ENCODE measurements around the gene C6orf89.
A peak's percentile ranks its signal among the peaks of the same experiment; 100 is the strongest.

The C6orf89 gene

DNA sequence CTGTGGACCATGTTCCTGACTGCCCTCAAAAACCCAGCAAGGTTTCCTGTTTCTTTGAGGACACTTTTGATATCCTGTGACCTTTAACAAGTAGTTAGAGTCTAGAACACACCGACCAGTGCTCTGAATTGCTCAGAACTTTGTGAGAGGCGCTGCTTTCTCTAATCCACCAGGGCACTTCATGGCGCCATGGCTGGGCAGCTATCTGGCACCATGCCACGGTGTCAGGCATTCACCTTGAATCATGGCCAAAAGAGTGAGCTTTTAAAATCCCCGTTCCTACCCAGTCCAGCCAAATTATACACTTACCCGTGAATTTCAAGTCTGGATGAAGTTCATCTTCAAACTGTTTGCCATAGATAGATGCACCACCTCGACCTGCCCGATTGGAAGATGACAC is 29.5 kb upstream of the C6orf89 start:
- Histone ChIP-seq H3K4me3 (ENCODE audit: low read depth, low read length) (no peak overlapping the region), H3K9me3 (ENCODE audit: control insufficient read depth, insufficient read depth, low read length) (no peaks in the 10 kb centered on the region), H3K36me3 (ENCODE audit: control insufficient read depth, insufficient read depth, low read length) (peaks cover 15% of the 10 kb centered on the region), H3K27me3 (ENCODE audit: control insufficient read depth, insufficient read depth, low read length) (no peaks in the 10 kb centered on the region), H3K9ac (ENCODE audit: low read depth, low read length) (no peak overlapping the region), H3K4me1 (ENCODE audit: control insufficient read depth, insufficient read depth, low read length) (peaks cover 2% of the 10 kb centered on the region)

DNA sequence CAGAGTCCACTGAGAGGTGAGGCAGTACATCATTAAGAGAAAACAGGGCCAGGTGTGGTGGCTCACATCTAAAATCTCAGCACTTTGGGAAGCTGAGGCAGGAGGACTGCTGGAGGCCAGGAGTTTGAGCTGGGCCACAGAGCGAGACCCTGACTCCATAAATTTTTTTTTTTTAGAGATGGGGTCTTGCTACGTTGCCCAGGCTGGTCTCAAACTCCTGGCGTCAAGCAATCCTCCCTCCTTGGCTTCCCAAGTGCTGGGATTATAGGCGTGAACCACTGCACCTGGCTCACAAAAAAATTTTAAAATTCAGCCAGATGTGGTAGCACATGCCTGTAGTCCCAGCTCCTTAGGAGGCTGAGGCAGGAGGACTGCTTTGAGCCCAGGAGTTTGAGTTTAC is 28.4 kb upstream of the C6orf89 start:
- peaks cover 2% of the 10 kb centered on the region for H3K4me1 ChIP-seq (ENCODE audit: control insufficient read depth, insufficient read depth, low read length)
- H3K9me3 ChIP-seq (ENCODE audit: control insufficient read depth, insufficient read depth, low read length), result no peaks in the 10 kb centered on the region
- no peak overlapping the region for H3K4me3 ChIP-seq (ENCODE audit: low read depth, low read length)
- peaks cover 15% of the 10 kb centered on the region for H3K36me3 ChIP-seq (ENCODE audit: control insufficient read depth, insufficient read depth, low read length)
- no peaks in the 10 kb centered on the region for H3K27me3 ChIP-seq (ENCODE audit: control insufficient read depth, insufficient read depth, low read length)
- no peak overlapping the region for H3K9ac ChIP-seq (ENCODE audit: low read depth, low read length)

DNA sequence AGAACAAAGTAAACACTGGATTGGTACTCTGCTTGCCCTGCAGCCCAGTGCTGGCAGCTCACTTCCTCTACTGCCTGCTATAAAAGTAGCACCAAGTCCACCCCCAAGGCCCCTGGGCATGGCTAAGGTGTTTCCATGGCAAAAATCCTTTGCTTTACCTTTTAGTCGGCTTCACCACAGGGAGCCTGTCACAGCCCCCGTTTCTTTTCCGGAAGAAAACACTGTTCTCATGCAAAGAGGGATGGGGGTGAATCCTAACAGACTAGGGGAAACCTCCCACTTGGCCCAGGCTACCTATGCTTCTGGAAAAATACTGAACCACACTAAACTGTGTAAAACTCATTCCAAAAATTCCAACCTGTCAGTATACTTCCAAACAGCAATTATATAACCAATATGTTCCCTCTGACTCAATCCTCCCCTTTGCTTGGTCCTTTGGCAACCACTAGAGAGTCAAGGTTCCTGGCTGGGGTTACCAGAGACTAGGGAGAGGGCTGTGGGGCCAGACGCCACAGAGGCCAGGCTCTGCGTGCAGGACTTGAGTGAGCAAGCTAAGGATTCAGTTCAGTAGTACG is 27.3 kb upstream of the C6orf89 start:
- no peak overlapping the region for H3K9ac ChIP-seq (ENCODE audit: low read depth, low read length)
- no peak overlapping the region for H3K4me3 ChIP-seq (ENCODE audit: low read depth, low read length)
- no peaks in the 10 kb centered on the region for H3K9me3 ChIP-seq (ENCODE audit: control insufficient read depth, insufficient read depth, low read length)
- no peaks in the 10 kb centered on the region for H3K27me3 ChIP-seq (ENCODE audit: control insufficient read depth, insufficient read depth, low read length)
- H3K4me1 ChIP-seq (ENCODE audit: control insufficient read depth, insufficient read depth, low read length), result peaks cover 2% of the 10 kb centered on the region
- peaks cover 15% of the 10 kb centered on the region for H3K36me3 ChIP-seq (ENCODE audit: control insufficient read depth, insufficient read depth, low read length)

DNA sequence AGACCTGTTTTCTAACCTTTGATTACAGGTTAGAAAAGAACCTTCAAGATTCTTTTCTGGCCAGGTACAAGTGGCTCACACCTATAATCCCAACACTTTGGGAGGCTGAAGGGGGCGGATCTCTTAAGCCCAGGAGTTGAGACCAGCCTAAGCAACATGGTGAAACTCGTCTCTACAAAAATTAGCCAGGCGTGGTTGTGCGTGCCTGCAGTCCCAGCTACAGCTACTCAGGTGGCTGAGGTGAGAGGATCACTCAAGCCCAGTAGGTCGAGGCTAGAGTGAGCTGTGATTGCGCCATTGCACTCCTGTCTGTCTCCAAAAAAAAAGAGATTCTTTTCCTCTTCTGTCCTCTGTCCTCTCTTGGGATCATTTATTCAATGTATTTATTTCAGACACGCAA is 25.6 kb upstream of the C6orf89 start:
- Histone ChIP-seq H3K9me3 (ENCODE audit: control insufficient read depth, insufficient read depth, low read length) (no peaks in the 10 kb centered on the region), H3K4me3 (ENCODE audit: low read depth, low read length) (no peak overlapping the region), H3K36me3 (ENCODE audit: control insufficient read depth, insufficient read depth, low read length) (peaks cover 11% of the 10 kb centered on the region), H3K4me1 (ENCODE audit: control insufficient read depth, insufficient read depth, low read length) (peaks cover 6% of the 10 kb centered on the region), H3K27me3 (ENCODE audit: control insufficient read depth, insufficient read depth, low read length) (no peaks in the 10 kb centered on the region), H3K9ac (ENCODE audit: low read depth, low read length) (no peak overlapping the region)

DNA sequence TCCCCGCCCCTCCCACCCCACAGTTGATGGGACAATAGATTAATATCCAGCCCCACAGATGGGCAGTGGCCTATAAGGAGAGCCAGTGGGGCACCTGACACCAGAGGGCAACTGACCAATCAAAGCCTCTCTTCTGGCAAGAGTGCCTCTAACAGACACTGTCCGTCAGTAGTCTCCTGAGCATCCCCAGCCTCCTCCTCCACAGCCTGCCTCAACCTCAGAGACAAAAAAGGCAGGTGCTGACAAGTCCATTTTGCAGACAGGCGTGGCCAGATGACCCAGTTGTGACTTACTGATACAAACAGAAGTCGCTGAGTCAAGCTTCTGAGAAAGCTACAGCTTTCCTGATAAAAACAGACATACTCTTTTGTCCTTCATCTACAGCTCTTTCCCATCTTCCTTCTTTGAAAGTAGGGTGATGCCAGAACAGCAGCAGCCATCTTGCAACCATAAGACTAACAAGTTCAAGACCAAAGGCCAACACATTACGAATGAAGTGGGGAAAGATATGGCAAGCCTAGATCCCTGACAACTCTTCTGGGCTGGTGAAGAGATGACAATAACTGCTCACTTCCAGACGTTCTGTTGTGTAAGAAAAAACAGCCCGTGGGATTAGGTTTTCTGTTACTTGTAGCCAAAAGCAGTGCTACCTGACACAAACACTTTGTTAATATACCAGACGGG is 23.4 kb upstream of the C6orf89 start:
- Histone ChIP-seq H3K27me3 (ENCODE audit: control insufficient read depth, insufficient read depth, low read length) (no peaks in the 10 kb centered on the region), H3K9me3 (ENCODE audit: control insufficient read depth, insufficient read depth, low read length) (no peaks in the 10 kb centered on the region), H3K4me3 (ENCODE audit: low read depth, low read length) (no peak overlapping the region), H3K9ac (ENCODE audit: low read depth, low read length) (no peak overlapping the region), H3K4me1 (ENCODE audit: control insufficient read depth, insufficient read depth, low read length) (peaks cover 6% of the 10 kb centered on the region), H3K36me3 (ENCODE audit: control insufficient read depth, insufficient read depth, low read length) (no peaks in the 10 kb centered on the region)

DNA sequence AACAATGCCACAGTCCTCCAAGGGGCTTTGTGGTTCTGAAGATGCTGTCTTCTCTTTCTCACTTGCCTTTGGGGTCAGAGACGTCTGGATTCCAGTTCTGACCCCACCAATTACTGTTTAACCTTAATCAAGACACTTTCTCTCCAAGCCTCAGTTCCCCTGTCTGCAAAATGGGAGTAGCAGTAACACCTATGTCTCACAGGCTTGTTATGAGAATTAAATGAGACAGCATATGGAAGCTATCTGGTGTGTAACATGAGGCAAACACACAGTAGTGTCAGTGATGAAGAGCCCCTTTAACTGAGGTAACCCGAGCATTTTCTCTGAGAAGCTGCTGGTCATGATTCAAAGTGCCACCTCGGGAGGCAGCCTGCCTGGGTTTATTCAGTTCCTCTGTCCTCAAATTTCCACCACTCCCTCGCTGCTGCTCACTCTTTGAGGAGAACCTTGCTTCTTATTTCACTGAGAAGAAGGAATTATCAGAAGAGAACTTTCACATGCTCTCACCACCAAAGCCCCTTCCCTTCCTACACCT is 22.8 kb upstream of the C6orf89 start:
- H3K4me3 ChIP-seq (ENCODE audit: low read depth, low read length), result no peak overlapping the region
- H3K9me3 ChIP-seq (ENCODE audit: control insufficient read depth, insufficient read depth, low read length), result no peaks in the 10 kb centered on the region
- H3K4me1 ChIP-seq (ENCODE audit: control insufficient read depth, insufficient read depth, low read length), result peaks cover 6% of the 10 kb centered on the region
- H3K9ac ChIP-seq (ENCODE audit: low read depth, low read length), result no peak overlapping the region
- peaks cover 3% of the 10 kb centered on the region for H3K36me3 ChIP-seq (ENCODE audit: control insufficient read depth, insufficient read depth, low read length)
- H3K27me3 ChIP-seq (ENCODE audit: control insufficient read depth, insufficient read depth, low read length), result no peaks in the 10 kb centered on the region

DNA sequence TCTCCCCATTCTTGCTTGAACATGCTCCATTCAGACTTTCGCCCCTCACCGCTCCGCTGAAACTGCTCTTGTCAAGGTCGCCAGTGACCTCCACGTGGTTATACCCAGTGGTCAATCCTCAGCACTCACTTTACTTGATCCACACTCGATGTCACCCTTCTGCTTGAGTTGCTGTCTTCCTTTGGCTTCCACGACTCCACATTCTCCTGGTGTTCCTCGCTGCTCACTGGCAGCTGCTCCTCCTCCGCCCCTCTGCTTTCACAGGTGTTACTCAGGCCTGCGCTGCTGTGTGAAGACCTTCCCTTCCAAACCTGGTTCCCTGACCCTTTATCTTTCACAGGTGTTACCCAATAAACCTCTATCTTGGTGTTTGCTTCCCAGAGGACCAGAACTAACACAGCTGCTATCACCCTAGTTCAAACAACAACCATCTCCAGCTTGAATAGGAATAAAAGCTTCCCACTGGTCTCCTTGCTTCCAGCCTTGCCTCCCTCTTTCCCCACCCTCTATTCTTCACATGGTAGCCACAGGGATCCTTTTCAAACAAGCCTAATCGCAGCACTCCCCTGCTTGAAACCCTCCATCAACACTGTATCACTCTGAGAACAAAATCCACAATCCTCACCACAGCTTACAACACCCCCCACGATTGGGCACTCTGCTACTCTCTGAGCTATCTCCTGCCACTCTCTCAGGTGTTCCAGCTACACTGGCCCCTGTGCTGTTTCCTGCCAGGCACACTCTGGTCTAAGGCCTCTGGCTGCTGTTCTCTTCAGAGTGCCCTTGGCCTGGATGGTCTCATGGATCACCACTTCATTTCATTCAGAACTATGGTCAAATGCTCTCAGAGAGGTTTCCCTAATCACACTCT is 21.8 kb upstream of the C6orf89 start:
- H3K9ac ChIP-seq (ENCODE audit: low read depth, low read length), result peak overlapping the region; percentile 9
- peaks cover 3% of the 10 kb centered on the region for H3K36me3 ChIP-seq (ENCODE audit: control insufficient read depth, insufficient read depth, low read length)
- no peaks in the 10 kb centered on the region for H3K9me3 ChIP-seq (ENCODE audit: control insufficient read depth, insufficient read depth, low read length)

DNA sequence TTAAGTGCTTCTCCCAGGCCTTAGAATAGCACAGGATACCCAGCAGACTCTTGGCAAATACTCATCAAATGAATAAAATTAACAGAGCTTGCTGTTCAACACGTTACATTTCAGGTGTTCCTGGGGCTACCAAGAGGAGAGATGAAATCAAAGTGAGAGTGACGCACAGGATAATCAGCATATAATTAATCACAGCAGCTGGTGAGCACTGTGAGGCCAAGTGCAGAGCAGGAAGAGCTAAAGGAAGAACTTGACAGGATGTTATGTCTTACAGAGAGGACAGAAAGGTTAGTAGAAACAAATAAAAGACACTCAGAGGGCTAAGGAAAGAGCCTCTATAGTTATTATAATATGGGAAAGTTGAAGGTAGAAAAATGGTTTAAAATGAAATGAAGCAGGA is 19.9 kb upstream of the C6orf89 start:
- H3K4me3 ChIP-seq (ENCODE audit: low read depth, low read length), result no peak overlapping the region
- H3K9me3 ChIP-seq (ENCODE audit: control insufficient read depth, insufficient read depth, low read length), result no peaks in the 10 kb centered on the region
- peaks cover 3% of the 10 kb centered on the region for H3K36me3 ChIP-seq (ENCODE audit: control insufficient read depth, insufficient read depth, low read length)
- H3K4me1 ChIP-seq (ENCODE audit: control insufficient read depth, insufficient read depth, low read length), result peaks cover 4% of the 10 kb centered on the region
- H3K27me3 ChIP-seq (ENCODE audit: control insufficient read depth, insufficient read depth, low read length), result no peaks in the 10 kb centered on the region
- H3K9ac ChIP-seq (ENCODE audit: low read depth, low read length), result no peak overlapping the region

More for the DNA sequence above, 21.8 kb upstream of the C6orf89 start:
- no peak overlapping the region for H3K4me3 ChIP-seq (ENCODE audit: low read depth, low read length)
- peaks cover 4% of the 10 kb centered on the region for H3K4me1 ChIP-seq (ENCODE audit: control insufficient read depth, insufficient read depth, low read length)
- H3K27me3 ChIP-seq (ENCODE audit: control insufficient read depth, insufficient read depth, low read length), result no peaks in the 10 kb centered on the region

DNA sequence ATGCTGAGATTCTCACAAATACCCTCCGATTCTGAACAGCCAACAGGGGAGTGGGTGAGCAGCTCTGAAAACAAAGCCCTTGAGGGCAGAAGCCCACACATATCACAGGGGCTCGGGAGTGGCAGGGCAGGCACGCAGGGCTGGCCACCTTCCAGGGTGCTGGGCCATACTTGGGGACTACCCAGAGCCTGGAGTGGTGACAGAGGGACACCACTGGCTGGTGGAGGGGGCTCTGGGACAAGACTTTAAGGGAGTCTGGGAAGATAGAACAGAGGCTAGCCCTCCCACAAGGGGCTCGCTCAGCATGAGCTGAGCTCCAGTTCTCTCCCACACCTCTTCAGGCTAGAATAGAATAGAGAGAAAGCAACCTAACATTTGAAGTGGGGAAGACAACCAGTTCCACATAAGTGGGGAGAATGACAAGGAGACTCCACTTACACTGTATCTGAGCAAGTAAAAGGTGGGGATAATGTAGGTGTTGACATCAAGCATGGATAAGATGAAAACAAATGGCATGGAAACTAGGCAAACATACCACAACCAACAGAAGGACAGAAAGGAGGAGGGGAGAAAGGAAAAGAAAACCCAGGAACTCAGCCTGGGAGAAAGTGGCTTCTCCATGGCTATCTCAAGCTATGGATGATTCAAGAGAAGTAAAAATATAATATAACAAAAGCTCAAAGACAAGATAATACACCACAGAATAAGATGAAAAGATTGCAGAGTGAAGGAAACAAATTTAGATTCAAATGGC is 18.1 kb upstream of the C6orf89 start:
- Histone ChIP-seq H3K36me3 (ENCODE audit: control insufficient read depth, insufficient read depth, low read length) (peaks cover 3% of the 10 kb centered on the region), H3K27me3 (ENCODE audit: control insufficient read depth, insufficient read depth, low read length) (no peaks in the 10 kb centered on the region), H3K9ac (ENCODE audit: low read depth, low read length) (no peak overlapping the region), H3K9me3 (ENCODE audit: control insufficient read depth, insufficient read depth, low read length) (no peaks in the 10 kb centered on the region), H3K4me1 (ENCODE audit: control insufficient read depth, insufficient read depth, low read length) (peaks cover 4% of the 10 kb centered on the region), H3K4me3 (ENCODE audit: low read depth, low read length) (no peak overlapping the region)

DNA sequence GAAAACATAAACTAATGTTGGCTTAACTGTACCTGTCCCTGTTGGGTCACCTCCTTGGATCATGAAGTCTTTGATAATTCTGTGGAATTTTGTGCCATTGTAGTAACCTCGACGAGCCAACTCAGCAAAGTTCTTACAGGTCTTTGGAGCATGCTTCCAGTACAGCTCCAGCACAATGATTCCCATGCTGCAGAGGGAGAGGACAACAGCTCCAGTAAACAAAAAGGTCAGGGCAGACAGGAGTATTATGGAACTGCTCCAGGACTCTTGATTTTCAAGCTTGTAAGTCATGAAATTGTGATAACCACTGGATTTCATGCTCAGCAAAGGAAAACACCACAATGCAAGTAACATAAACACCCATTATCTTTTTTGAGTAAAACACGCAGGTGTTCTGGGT is 14.1 kb upstream of the C6orf89 start:
- Histone ChIP-seq H3K36me3 (ENCODE audit: control insufficient read depth, insufficient read depth, low read length) (peaks cover 3% of the 10 kb centered on the region), H3K4me3 (ENCODE audit: low read depth, low read length) (no peak overlapping the region), H3K4me1 (ENCODE audit: control insufficient read depth, insufficient read depth, low read length) (peaks cover 3% of the 10 kb centered on the region), H3K9me3 (ENCODE audit: control insufficient read depth, insufficient read depth, low read length) (no peaks in the 10 kb centered on the region), H3K27me3 (ENCODE audit: control insufficient read depth, insufficient read depth, low read length) (no peaks in the 10 kb centered on the region), H3K9ac (ENCODE audit: low read depth, low read length) (no peak overlapping the region)

DNA sequence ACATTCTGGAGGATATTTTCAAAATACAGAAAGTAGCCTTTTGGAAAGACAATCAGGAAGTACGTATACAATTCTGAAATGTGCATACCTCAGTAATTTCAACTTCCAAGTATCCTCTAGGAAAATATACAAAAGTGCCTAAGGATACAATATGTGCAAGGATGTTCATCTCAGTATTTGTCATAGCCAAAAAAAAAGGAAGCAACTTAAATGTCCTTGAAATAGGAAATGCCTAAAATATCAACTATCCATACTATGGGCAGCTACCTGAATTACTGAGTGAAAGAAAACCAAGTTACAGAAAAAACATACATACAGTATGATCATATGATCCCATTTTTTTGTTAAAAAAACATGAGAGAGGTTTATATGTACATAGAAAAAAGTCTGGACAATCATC is 12.6 kb upstream of the C6orf89 start:
- Histone ChIP-seq H3K4me1 (ENCODE audit: control insufficient read depth, insufficient read depth, low read length) (peaks cover 3% of the 10 kb centered on the region), H3K27me3 (ENCODE audit: control insufficient read depth, insufficient read depth, low read length) (no peaks in the 10 kb centered on the region), H3K9ac (ENCODE audit: low read depth, low read length) (no peak overlapping the region), H3K36me3 (ENCODE audit: control insufficient read depth, insufficient read depth, low read length) (no peaks in the 10 kb centered on the region), H3K4me3 (ENCODE audit: low read depth, low read length) (no peak overlapping the region), H3K9me3 (ENCODE audit: control insufficient read depth, insufficient read depth, low read length) (no peaks in the 10 kb centered on the region)

Data from iPS-15b (cell line).